ENCODE data around the gene POU6F1.

POU6F1 gene

DNA sequence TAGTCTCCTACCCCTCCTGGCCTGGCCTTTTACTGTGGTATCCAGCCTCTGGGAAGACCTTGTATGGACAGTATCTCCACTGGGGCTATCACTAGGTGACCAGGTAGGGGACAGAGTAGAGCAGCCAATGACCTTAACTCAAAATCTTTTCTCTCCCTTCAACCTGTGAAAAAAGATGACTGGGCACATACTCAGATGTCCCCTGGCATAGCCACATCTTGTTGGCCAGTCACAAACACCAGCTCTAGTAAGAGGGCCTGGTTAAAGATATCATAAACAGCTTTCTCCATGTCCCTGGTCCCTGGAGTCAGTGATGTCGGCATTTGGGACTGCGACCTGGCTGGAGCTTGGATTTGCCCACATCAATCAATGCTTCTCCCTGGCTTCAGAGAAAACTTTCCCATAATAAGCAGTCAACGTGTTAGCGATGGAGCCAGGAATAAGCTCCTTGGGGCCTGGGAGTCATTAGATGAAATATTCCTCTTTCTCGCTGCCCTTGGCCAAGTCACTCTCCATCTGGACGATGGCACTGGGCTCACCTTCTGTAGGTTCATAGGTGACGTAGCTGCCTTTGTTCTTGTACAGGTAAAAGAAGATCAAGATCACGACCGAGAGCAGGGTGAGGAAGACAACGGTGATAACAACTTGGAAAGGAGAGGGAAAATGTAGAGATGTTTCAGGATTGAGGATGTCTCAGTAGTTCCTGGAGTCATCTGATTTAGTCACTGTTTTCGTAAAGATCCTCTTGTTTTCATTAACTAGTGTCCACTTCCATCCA, 27.8 kb upstream of the POU6F1 start:
- no peak overlapping the region for H2AFZ ChIP-seq
- H3K27ac ChIP-seq: peak overlapping the region; percentile 56
- H3K9me3 ChIP-seq (ENCODE audit: control insufficient read depth, low read length): no peaks in the 10 kb centered on the region
- TF ChIP-seq, protein P1, sequence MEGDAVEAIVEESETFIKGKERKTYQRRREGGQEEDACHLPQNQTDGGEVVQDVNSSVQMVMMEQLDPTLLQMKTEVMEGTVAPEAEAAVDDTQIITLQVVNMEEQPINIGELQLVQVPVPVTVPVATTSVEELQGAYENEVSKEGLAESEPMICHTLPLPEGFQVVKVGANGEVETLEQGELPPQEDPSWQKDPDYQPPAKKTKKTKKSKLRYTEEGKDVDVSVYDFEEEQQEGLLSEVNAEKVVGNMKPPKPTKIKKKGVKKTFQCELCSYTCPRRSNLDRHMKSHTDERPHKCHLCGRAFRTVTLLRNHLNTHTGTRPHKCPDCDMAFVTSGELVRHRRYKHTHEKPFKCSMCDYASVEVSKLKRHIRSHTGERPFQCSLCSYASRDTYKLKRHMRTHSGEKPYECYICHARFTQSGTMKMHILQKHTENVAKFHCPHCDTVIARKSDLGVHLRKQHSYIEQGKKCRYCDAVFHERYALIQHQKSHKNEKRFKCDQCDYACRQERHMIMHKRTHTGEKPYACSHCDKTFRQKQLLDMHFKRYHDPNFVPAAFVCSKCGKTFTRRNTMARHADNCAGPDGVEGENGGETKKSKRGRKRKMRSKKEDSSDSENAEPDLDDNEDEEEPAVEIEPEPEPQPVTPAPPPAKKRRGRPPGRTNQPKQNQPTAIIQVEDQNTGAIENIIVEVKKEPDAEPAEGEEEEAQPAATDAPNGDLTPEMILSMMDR (IDR thresholded peaks at IDR 0.05): no peak
- no peak overlapping the region for H3K4me3 ChIP-seq (ENCODE audit: low read depth, low read length)
- H3K27me3 ChIP-seq (ENCODE audit: control insufficient read depth, insufficient read depth, low read length): no peaks in the 10 kb centered on the region
- H3K36me3 ChIP-seq (ENCODE audit: control insufficient read depth, insufficient read depth, low read length): no peaks in the 10 kb centered on the region
- no peaks in the 10 kb centered on the region for H3K79me2 ChIP-seq
- H3K9ac ChIP-seq: no peak overlapping the region
- H3K4me2 ChIP-seq (ENCODE audit: low read length): no peak overlapping the region
- H3K4me1 ChIP-seq: peaks cover 6% of the 10 kb centered on the region

DNA sequence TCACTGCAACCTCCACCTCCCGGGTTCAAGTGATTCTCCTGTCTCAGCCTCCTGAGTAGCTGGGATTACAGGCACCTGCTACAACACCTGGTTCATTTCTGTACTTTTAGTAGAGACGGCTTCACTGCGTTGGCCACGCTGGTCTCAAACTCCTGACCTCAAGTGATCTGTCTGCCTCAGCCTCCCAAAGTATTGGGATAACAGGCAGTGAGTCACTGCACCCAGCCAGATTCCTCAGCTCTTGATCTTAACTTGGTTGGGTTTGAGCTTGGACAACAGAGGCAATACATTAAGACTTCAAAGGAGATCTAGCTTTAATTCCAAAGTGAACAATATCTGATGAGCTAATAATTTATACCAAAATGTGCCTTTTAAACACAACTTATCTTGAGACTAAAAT, 26.4 kb upstream of the POU6F1 start:
- Histone ChIP-seq H3K36me3 (ENCODE audit: control insufficient read depth, insufficient read depth, low read length) (no peaks in the 10 kb centered on the region), H3K4me2 (ENCODE audit: low read length) (no peak overlapping the region), H3K27me3 (ENCODE audit: control insufficient read depth, insufficient read depth, low read length) (no peaks in the 10 kb centered on the region), H3K4me3 (ENCODE audit: low read depth, low read length) (no peak overlapping the region), H3K4me1 (peaks cover 12% of the 10 kb centered on the region), H3K9ac (no peak overlapping the region), H2AFZ (no peak overlapping the region), H3K79me2 (no peaks in the 10 kb centered on the region), H3K9me3 (ENCODE audit: control insufficient read depth, low read length) (no peaks in the 10 kb centered on the region), H3K27ac (no peak overlapping the region)
- TF ChIP-seq, protein P1 (IDR thresholded peaks at IDR 0.05): no peak

DNA sequence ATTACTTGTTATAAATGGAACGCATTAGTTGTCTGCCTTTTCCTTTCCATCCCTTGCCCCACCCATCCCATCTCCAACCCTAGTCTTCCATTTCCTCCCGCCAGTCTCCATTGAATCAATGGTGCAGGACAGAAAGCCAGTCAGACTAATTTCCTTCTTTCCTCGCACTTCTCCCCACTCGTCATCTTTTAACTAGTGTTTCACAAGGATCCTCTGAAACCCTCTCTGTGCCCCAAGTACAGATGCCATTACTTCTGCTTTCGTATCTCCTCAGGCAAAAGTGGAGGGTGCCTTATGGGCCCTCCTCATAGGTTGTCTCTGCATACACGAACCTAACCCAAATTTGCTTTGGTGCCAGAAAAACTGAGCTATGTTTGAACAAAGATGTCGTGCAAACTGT, 25.0 kb upstream of the POU6F1 start:
- Histone ChIP-seq H3K9ac (no peak overlapping the region), H3K27ac (no peak overlapping the region), H2AFZ (no peak overlapping the region), H3K27me3 (ENCODE audit: control insufficient read depth, insufficient read depth, low read length) (no peaks in the 10 kb centered on the region), H3K4me2 (ENCODE audit: low read length) (no peak overlapping the region), H3K79me2 (no peaks in the 10 kb centered on the region), H3K36me3 (ENCODE audit: control insufficient read depth, insufficient read depth, low read length) (no peaks in the 10 kb centered on the region), H3K4me1 (peaks cover 17% of the 10 kb centered on the region), H3K9me3 (ENCODE audit: control insufficient read depth, low read length) (no peaks in the 10 kb centered on the region), H3K4me3 (ENCODE audit: low read depth, low read length) (no peak overlapping the region)
- TF ChIP-seq, protein P1 (IDR thresholded peaks at IDR 0.05): no peak

DNA sequence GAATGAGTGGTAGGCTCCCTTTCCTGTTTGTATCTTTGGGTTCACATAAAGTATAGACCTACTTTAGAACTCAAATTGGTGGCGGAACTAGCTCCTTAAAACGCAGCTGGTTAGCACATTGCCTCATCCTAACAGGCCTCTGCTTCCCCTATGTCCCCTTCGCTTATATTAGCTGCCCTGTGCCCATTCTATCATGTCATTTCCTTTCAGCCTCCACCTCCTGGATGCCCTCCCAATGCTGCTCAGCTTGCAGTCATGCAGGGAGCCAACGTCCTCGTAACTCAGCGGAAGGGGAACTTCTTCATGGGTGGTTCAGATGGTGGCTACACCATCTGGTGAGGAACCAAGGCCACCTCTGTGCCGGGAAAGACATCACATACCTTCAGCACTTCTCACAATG, 24.3 kb upstream of the POU6F1 start:
- H3K36me3 ChIP-seq (ENCODE audit: control insufficient read depth, insufficient read depth, low read length): no peaks in the 10 kb centered on the region
- no peaks in the 10 kb centered on the region for H3K27me3 ChIP-seq (ENCODE audit: control insufficient read depth, insufficient read depth, low read length)
- H3K4me2 ChIP-seq (ENCODE audit: low read length): no peak overlapping the region
- no peak overlapping the region for H3K9ac ChIP-seq
- no peaks in the 10 kb centered on the region for H3K79me2 ChIP-seq
- H3K27ac ChIP-seq: no peak overlapping the region
- peaks cover 18% of the 10 kb centered on the region for H3K4me1 ChIP-seq
- no peak overlapping the region for H3K4me3 ChIP-seq (ENCODE audit: low read depth, low read length)
- TF ChIP-seq, protein P1 (IDR thresholded peaks at IDR 0.05): no peak
- H3K9me3 ChIP-seq (ENCODE audit: control insufficient read depth, low read length): no peaks in the 10 kb centered on the region
- no peak overlapping the region for H2AFZ ChIP-seq

DNA sequence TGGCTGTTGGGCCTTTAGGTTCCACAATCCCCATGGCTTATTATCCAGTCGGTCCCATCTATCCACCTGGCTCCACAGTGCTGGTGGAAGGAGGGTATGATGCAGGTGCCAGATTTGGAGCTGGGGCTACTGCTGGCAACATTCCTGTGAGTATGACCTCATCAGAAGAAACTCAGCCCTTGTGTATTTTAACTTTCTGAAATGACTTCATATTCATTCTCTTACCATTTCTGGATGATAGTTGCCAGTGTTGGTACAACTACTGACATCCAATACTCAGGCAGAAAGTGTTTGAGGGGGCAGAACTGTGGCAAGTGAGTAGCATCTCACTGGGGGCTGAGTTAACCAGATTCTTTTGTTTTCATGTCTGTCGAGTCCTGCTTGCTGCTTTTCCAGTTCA, 23.1 kb upstream of the POU6F1 start:
- Histone ChIP-seq H3K27ac (peak overlapping the region; percentile 13), H3K9ac (no peak overlapping the region), H3K27me3 (ENCODE audit: control insufficient read depth, insufficient read depth, low read length) (no peaks in the 10 kb centered on the region), H3K4me1 (peaks cover 18% of the 10 kb centered on the region), H3K4me2 (ENCODE audit: low read length) (no peak overlapping the region), H3K79me2 (no peaks in the 10 kb centered on the region), H2AFZ (no peak overlapping the region), H3K9me3 (ENCODE audit: control insufficient read depth, low read length) (no peaks in the 10 kb centered on the region), H3K4me3 (ENCODE audit: low read depth, low read length) (no peak overlapping the region), H3K36me3 (ENCODE audit: control insufficient read depth, insufficient read depth, low read length) (no peaks in the 10 kb centered on the region)
- TF ChIP-seq, protein P1 (IDR thresholded peaks at IDR 0.05): no peak
